Keratinocyte (primary cell): ENCODE measurements around the gene HEMK1.

ENCODE experiments used
- CTCF ChIP-seq, 3 experiments: IDR thresholded peaks in 1 of 3; conservative IDR thresholded peaks in 1 of 3; optimal IDR thresholded peaks in 1 of 3; 2 replicates in 2 of 3; 3 replicates in 1 of 3; pipeline versions ENCODE3 to v1.5.1; 2011; ENCODE audit warnings: low read length in 3 of 3, mild to moderate bottlenecking in 3 of 3, moderate library complexity in 2 of 3, control low read depth in 1 of 3, inconsistent platforms in 1 of 3; ENCODE audit not compliant: insufficient read depth in 2 of 3; ENCODE audit errors: extremely low read depth in 1 of 3
- EZH2 ChIP-seq: IDR thresholded peaks from one replicate; pipeline ENCODE4 v1.6.1; 2012; ENCODE audit warnings: inconsistent platforms, mild to moderate bottlenecking, low read length, moderate library complexity

- TF ChIP-seq CTCF (optimal IDR thresholded peaks at IDR 0.05 in 1 of 3, IDR thresholded peaks at IDR 0.05 in 1 of 3, conservative IDR thresholded peaks at IDR 0.05 in 1 of 3; ENCODE audit: extremely low read depth in 1 of 3, insufficient read depth in 2 of 3, low read length in 3 of 3) (no peak), EZH2 (no peak)
These were observed 76.1 kb downstream of the HEMK1 start for GRCh38 chr3:50645378-50645777.
